GM19468 (cell line): Measurements from ENCODE around the gene CELSR3.

Experiments used
- ATAC-seq: cut with Tn5 transposase; IDR thresholded peaks from one replicate; pipeline ENCODE4 v1.9.1; 2021; ENCODE audit warnings: mild to moderate bottlenecking, moderate library complexity, moderate number of reproducible peaks; ENCODE audit not compliant: unreplicated experiment; ENCODE audit errors: extremely low read depth

Gene CELSR3

DNA sequence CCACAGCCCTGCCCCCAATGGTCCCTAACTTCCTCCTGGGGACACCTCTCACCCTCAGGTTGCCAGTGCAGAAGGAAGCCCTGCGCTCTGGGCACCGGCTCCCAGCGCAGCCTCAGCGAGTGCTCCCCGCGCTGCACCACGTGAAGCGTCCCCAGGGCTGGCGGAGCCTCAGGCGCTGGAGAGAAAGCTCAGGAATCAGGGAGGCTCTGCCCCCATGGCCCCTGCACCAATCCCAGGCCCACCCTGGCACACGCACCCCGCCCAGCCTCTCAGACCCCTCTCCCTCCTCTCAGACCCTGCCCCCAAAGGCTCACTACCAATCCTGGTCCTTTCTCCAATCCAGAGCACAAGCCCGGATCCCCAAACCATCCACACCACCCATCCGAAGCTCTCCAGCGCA lies 74.5 kb downstream of the CELSR3 start:
- no peak for ATAC-seq

DNA sequence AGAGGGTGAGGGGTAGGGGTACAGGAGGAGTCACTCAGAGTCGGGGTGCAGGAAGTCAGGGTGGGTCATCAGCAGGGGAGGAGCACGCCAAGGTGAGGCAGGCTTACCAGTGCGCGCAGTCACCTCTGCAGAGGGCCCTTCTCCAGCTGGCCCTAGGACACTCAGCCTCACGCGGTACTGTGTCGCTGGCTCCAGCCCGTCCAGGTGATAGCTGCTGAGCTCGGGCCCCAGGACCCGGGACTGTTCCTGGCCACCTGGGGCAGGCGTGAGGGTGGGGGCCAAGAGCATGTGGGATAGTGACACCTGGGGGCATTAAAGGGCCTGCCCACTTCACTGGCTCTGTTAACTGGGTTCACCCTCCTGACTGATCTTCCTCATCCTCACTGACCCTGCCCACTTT lies 75.0 kb downstream of the CELSR3 start:
- ATAC-seq, result no peak
